GM19240 (cell line): Measurements from ENCODE around the gene CALML5.

Experiments
- DNase-seq: peaks from one replicate; pipeline ENCODE4 v3.0.0; 2011; ENCODE audit warnings: low spot score; ENCODE audit not compliant: insufficient read length

The CALML5 gene

GRCh38 chr10:5515948-5516761 lies 16.8 kb upstream of the CALML5 start:
- DNase-seq = no peak

DNA sequence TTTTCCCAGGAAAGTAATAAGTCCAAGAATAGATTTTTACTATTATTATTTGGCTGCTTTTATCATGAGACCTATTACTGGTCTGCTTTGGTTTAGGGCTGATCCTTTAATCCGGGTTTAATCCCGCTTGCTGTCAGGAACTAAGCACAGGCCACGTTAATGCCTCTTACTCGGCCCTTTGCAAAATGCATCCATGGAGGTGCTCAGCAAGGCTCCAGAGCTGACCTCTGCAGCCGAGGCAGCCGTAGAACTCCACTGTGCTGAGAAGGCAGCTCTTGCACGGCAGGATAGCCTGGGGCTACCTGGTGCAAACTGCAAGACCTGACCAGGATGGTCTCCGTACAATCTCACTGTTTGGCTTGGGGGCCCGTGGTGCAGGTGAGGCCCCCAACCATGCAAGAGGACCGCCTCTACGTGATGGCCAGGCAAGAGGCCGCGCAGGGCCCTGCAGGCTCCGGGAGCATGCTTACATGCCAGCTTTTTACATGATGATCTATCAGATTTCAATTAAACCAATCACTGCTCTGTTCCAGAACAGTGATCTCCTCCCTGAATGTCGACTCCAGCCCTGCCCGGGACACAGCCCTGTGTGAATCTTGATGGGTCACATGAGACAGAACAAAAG lies 15.0 kb upstream of the CALML5 start:
- DNase-seq = no peak

GRCh38 chr10:5512881-5513612 lies 13.7 kb upstream of the CALML5 start:
- DNase-seq = no peak

GRCh38 chr10:5512331-5512730 lies 13.0 kb upstream of the CALML5 start:
- DNase-seq = no peak

- DNase-seq = no peak
These were observed 12.5 kb upstream of the CALML5 start for GRCh38 chr10:5511885-5512280.

- no peak for DNase-seq
These were observed 12.0 kb upstream of the CALML5 start for GRCh38 chr10:5511231-5511884.

DNA sequence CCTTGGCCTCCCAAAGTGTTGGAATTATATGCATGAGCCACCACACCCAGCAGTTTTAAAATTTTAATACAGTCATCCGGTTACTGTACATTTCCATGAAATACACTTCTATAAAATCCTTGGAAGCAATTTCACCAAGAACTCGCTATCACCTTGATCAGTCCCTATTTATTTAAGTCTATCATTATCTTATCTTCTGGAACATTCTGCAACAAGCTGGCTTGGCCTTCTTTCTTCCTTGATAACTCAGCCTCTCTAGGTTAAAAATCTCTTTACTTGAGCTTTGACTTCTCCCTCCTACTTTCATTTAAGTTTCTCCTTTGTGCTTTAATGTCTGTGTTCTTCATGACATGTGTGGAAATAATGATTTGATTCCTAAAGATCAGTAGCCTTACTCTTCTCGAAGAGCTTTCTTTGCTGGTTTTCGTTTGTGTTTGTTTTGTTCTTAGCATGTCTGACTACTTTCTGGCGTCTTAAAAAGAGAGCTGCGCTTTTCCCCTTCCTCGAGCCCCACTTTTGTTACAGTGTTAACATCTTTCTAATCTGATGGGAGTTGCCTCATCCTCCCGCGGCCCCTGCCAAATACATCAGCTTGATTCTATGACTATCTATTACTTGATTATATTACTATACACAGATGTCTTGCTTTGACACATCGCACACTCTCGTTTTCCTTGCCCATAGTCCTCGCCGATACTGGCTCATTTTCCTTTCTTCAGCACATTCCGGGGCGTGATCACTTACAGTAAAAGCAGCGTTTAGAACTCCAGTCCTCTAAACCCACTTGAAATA lies 11.1 kb upstream of the CALML5 start:
- DNase-seq = no peak

- no peak for DNase-seq
These were observed 10.3 kb upstream of the CALML5 start for GRCh38 chr10:5509691-5510090.

DNA sequence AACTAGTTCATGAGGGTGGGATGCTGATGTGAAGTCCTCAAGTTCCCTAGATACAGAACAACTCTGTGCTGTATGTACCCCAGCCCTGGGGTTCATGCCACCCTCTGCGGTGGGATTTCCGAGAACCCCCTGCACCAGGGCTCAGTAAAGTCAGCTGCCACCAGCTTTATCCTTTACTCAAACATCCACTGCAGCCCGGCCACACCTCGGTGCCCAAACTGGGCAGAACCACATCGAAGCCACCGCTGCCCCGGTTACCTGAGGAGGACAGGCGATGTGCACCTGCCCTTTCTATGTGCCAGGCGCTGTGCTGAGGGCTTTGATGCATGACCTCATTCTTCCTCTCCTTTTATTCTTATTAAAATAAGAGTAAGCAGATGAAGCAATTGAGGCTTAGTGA lies 9.9 kb upstream of the CALML5 start:
- DNase-seq = no peak

GRCh38 chr10:5508786-5509185 lies 9.4 kb upstream of the CALML5 start:
- no peak for DNase-seq

- no peak for DNase-seq
These were observed 8.8 kb upstream of the CALML5 start for GRCh38 chr10:5508161-5508604.

DNA sequence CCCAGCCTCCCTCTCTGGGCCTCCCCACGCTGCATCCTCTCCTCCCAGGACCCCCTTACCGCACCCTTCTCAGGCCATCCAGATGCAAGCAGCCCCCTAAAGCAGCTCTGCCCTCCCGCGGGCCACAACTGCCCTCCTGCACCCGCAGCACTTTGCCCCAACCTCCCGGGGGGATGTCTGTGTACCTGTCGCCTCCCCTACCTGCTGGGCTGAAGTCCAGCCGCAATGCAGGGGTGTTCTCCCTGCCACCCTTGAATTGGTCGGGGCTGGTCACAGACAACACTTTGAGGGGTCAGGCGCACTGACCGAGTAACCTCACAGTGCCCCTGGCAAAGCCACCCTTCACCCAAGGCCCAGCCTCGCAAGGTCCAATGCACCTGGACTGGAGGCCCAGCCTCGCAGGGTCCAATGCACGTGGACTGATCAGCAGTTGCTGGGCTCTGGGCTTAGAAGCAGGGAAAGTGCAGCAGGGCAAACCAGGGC lies 8.3 kb upstream of the CALML5 start:
- no peak for DNase-seq

GRCh38 chr10:5506751-5507648 lies 7.6 kb upstream of the CALML5 start:
- DNase-seq = no peak

DNA sequence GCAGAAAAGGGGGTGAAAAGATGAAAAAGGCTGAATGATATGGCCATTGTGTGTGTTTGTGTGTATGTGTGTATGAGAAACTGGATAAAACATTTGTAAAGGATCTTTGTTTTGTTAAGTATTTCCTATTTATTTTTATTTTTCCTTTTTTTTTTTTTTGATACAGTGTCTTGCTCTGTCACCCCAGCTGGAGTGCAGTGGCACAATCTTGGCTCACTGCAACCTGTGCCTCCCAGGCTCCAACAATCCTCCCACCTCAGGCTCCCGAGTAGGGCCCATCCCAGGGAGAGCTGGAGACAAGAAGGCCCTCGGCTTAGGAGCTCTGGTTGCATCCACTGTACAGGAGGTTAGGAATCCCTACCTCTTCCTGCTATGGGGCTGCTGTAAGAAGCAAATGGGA lies 6.9 kb upstream of the CALML5 start:
- no peak for DNase-seq

- DNase-seq = no peak
These were observed 5.0 kb upstream of the CALML5 start for GRCh38 chr10:5504146-5505072.

DNA sequence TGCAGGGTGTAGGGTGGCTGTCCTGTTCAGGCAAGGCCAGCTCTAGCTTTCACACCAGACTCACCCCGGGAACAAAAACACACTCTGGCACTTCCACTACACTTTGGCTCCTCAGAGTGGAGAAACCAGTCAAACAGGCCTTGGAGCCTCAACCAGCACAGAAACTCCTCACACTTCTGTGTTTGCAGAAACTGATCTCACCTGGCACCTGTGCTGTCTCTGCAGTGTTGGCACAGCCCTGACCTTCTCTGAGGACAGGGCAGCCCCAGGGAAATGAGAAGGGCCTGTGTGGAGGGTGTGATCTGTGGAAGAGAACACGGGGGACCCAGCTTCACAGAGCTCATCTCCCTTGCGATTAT lies 4.1 kb upstream of the CALML5 start:
- no peak for DNase-seq

- DNase-seq = no peak
These were observed 3.5 kb upstream of the CALML5 start for GRCh38 chr10:5502571-5503476.

GRCh38 chr10:5502061-5502521 lies 2.7 kb upstream of the CALML5 start:
- DNase-seq = no peak
